IMR-90 (cell line): ENCODE measurements around the gene NEK9. TPM values are rescaled to one million over a fixed set of nuclear protein-coding genes. Genes with fewer than 3 reads are reported as not detected.

Experiments used
- ATAC-seq: fragments of 200-7000 bp; cut with Tn5 transposase; 2 replicates; pipeline ENCODE4 v1.9.1; 2020; ENCODE audit warnings: low read depth, mild to moderate bottlenecking, moderate library complexity
- BruUV-seq: library from RNA; stranded (reverse); fragments of 400-500 nt; replicated peaks from 2 replicates; lab custom pipeline; 2021; lab: Mats Ljungman, UMichigan
- CTCF ChIA-PET: fragments of 300-600 bp; formaldehyde crosslinking; extraction: SDS; loops from one replicate; lab custom pipeline; 2021; ENCODE audit warnings: antibody characterized with exemption; lab: Yijun Ruan, JAX
- POLR2A ChIA-PET: fragments of 300-600 bp; sonication (Branson Sonifier 250); formaldehyde crosslinking; loops from one replicate; lab custom pipeline; 2022; ENCODE audit warnings: antibody characterized with exemption; ENCODE audit not compliant: unreplicated experiment; lab: Charles Lee
- DNase-seq: peaks from one replicate; pipeline ENCODE4 v3.0.0; 2013
- H2AFZ ChIP-seq: replicated peaks from 2 replicates; pipeline ENCODE3; 2013; ENCODE audit warnings: low read length, mild to moderate bottlenecking; ENCODE audit not compliant: poor library complexity
- H2AK5ac ChIP-seq: 2 replicates; pipeline ENCODE4 v1.6.1; 2013; ENCODE audit warnings: low read depth, low read length, inconsistent platforms
- H2AK9ac ChIP-seq: replicated peaks from 2 replicates; pipeline ENCODE3; 2013; ENCODE audit warnings: mild to moderate bottlenecking, low read depth, low read length, moderate library complexity; ENCODE audit not compliant: poor library complexity
- H2BK120ac ChIP-seq: 2 replicates; pipeline ENCODE4 v1.6.1; 2013; ENCODE audit warnings: low read depth, low read length, inconsistent platforms
- H2BK15ac ChIP-seq: 3 replicates; pipeline ENCODE4 v1.6.1; 2013; ENCODE audit warnings: low read depth, low read length, inconsistent platforms
- H2BK20ac ChIP-seq: 2 replicates; pipeline ENCODE4 v1.6.1; 2013; ENCODE audit warnings: low read depth, mild to moderate bottlenecking, inconsistent platforms, low read length, moderate library complexity
- H2BK5ac ChIP-seq: 2 replicates; pipeline ENCODE4 v1.6.1; 2013; ENCODE audit warnings: mild to moderate bottlenecking, low read depth, low read length, inconsistent platforms; ENCODE audit not compliant: poor library complexity, severe bottlenecking
- H3K14ac ChIP-seq: replicated peaks from 2 replicates; pipeline ENCODE4 v1.6.1; 2013; ENCODE audit warnings: low read depth, low read length, inconsistent platforms
- H3K18ac ChIP-seq: 2 replicates; pipeline ENCODE4 v1.6.1; 2013; ENCODE audit warnings: low read depth, low read length, control low read depth
- H3K23ac ChIP-seq: 2 replicates; pipeline ENCODE4 v1.6.1; 2013; ENCODE audit warnings: low read depth, low read length, inconsistent platforms
- H3K27ac ChIP-seq: 2 replicates; pipeline ENCODE4 v1.5.1; 2013; ENCODE audit warnings: mild to moderate bottlenecking, control low read depth, low read length; ENCODE audit not compliant: insufficient read depth
- H3K27me3 ChIP-seq: 2 replicates; pipeline ENCODE4 v1.6.1; 2013; ENCODE audit warnings: low read length; ENCODE audit not compliant: control insufficient read depth, insufficient read depth
- H3K36me3 ChIP-seq: 2 replicates; pipeline ENCODE4 v1.6.1; 2013; ENCODE audit warnings: low read length, mixed read lengths; ENCODE audit not compliant: control insufficient read depth, insufficient read depth
- H3K4ac ChIP-seq: 2 replicates; pipeline ENCODE4 v1.6.1; 2013; ENCODE audit warnings: low read depth, low read length, inconsistent platforms
- H3K4me1 ChIP-seq: 2 replicates; pipeline ENCODE4 v1.6.1; 2013; ENCODE audit warnings: low read length, mixed read lengths; ENCODE audit not compliant: control insufficient read depth, insufficient read depth
- H3K4me2 ChIP-seq: 2 replicates; pipeline ENCODE4 v1.6.1; 2013; ENCODE audit warnings: low read depth, mild to moderate bottlenecking, control low read depth, low read length, moderate library complexity
- H3K4me3 ChIP-seq: 2 replicates; pipeline ENCODE4 v1.5.1; 2013; ENCODE audit warnings: low read depth, mild to moderate bottlenecking, control low read depth, low read length, moderate library complexity; ENCODE audit not compliant: insufficient read depth
- H3K56ac ChIP-seq: 2 replicates; pipeline ENCODE4 v1.6.1; 2013; ENCODE audit warnings: low read length, inconsistent platforms; ENCODE audit not compliant: insufficient read depth; ENCODE audit errors: extremely low read depth
- H3K79me1 ChIP-seq, 2 experiments: 2 replicates each; pipeline ENCODE4 v1.6.1; 2013; ENCODE audit warnings: low read length in 2 of 2, inconsistent platforms in 1 of 2, low read depth in 1 of 2
- H3K9ac ChIP-seq: 2 replicates; pipeline ENCODE4 v1.6.1; 2013; ENCODE audit warnings: low read depth, low read length, control low read depth
- H3K9me1 ChIP-seq: 2 replicates; pipeline ENCODE4 v1.6.1; 2013; ENCODE audit warnings: low read length, inconsistent platforms; ENCODE audit not compliant: insufficient read depth
- H3K9me3 ChIP-seq: 2 replicates; pipeline ENCODE4 v1.6.1; 2013; ENCODE audit warnings: low read length; ENCODE audit not compliant: control insufficient read depth, insufficient read depth
- H4K20me1 ChIP-seq: 2 replicates; pipeline ENCODE4 v1.6.1; 2013; ENCODE audit warnings: low read length, inconsistent platforms; ENCODE audit not compliant: insufficient read depth
- H4K5ac ChIP-seq: 2 replicates; pipeline ENCODE4 v1.6.1; 2013; ENCODE audit warnings: mild to moderate bottlenecking, low read depth, low read length, control low read depth
- H4K8ac ChIP-seq, 2 experiments: 2 replicates each; pipeline ENCODE4 v1.6.1; 2013; ENCODE audit warnings: low read depth in 2 of 2, low read length in 2 of 2, control low read depth in 1 of 2, inconsistent platforms in 1 of 2
- H4K91ac ChIP-seq: 2 replicates; pipeline ENCODE4 v1.6.1; 2013; ENCODE audit warnings: low read depth, low read length, inconsistent platforms; ENCODE audit not compliant: insufficient read depth
- BHLHE40 ChIP-seq: fragments of 150-350 bp; IDR thresholded peaks from 2 replicates; pipeline ENCODE4 v1.6.1; 2016; ENCODE audit warnings: mild to moderate bottlenecking, low read depth, low read length
- CEBPB ChIP-seq: IDR thresholded peaks from 2 replicates; pipeline ENCODE4 v1.6.1; 2012; ENCODE audit warnings: low read depth, low read length, improper control_type of control experiment
- CHD1 ChIP-seq: IDR thresholded peaks from 2 replicates; pipeline ENCODE4 v1.6.1; 2012; ENCODE audit warnings: low read depth, low read length, improper control_type of control experiment
- CTCF ChIP-seq: conservative IDR thresholded peaks from 2 replicates; pipeline ENCODE4 v1.5.1; 2012; ENCODE audit warnings: mild to moderate bottlenecking, low read depth, low read length, improper control_type of control experiment
- ELK1 ChIP-seq: fragments of 150-350 bp; IDR thresholded peaks from 2 replicates; pipeline ENCODE4 v1.6.1; 2016; ENCODE audit warnings: low read depth, mild to moderate bottlenecking, low read length, moderate library complexity, borderline replicate concordance
- FOS ChIP-seq: fragments of 150-350 bp; IDR thresholded peaks from 2 replicates; pipeline ENCODE4 v1.6.1; 2016; ENCODE audit warnings: low read depth, low read length
- MAZ ChIP-seq: IDR thresholded peaks from 2 replicates; pipeline ENCODE4 v1.6.1; 2012; ENCODE audit warnings: low read depth, mild to moderate bottlenecking, low read length, improper control_type of control experiment, moderate library complexity, borderline replicate concordance
- MXI1 ChIP-seq: IDR thresholded peaks from 2 replicates; pipeline ENCODE4 v1.6.1; 2012; ENCODE audit warnings: low read depth, mild to moderate bottlenecking, low read length, moderate library complexity, borderline replicate concordance
- NFE2L2 ChIP-seq: fragments of 150-350 bp; IDR thresholded peaks from 2 replicates; pipeline ENCODE4 v1.6.1; 2016; ENCODE audit warnings: low read depth, mild to moderate bottlenecking, low read length
- POLR2A ChIP-seq: IDR thresholded peaks from 2 replicates; pipeline ENCODE4 v1.6.1; 2012; ENCODE audit warnings: mild to moderate bottlenecking, low read depth, low read length
- RAD21 ChIP-seq: IDR thresholded peaks from 2 replicates; pipeline ENCODE4 v1.6.1; 2012; ENCODE audit warnings: low read length, improper control_type of control experiment
- RCOR1 ChIP-seq: IDR thresholded peaks from 2 replicates; pipeline ENCODE4 v1.6.1; 2012; ENCODE audit warnings: mild to moderate bottlenecking, low read length, improper control_type of control experiment; ENCODE audit not compliant: insufficient replicate concordance
- RFX5 ChIP-seq: IDR thresholded peaks from 2 replicates; pipeline ENCODE4 v1.8.0; 2012; ENCODE audit warnings: low read depth, mild to moderate bottlenecking, low read length, moderate library complexity
- SMC3 ChIP-seq: fragments of 150-350 bp; IDR thresholded peaks from 2 replicates; pipeline ENCODE4 v1.6.1; 2016; ENCODE audit warnings: low read depth, mild to moderate bottlenecking, antibody characterized with exemption, low read length, moderate library complexity
- WGBS, 2 experiments: methylation state at CpG; one replicate each; pipeline versions ENCODE4 v1.1.5 to v1.1.7; 2013; ENCODE audit warnings: missing lambda C conversion rate in 2 of 2; ENCODE audit not compliant: insufficient read length in 1 of 2; ENCODE audit errors: extremely low coverage in 2 of 2; 5-methylcytosine and 5-hydroxymethylcytosine counted together
- dilution Hi-C: fragments of 300-500 bp; cut with HindIII; formaldehyde crosslinking; loops from one replicate; pipeline ENCODE4 v1.14.3; 2018; ENCODE audit warnings: low sequenced_read_pairs; ENCODE audit not compliant: unreplicated experiment
- in situ Hi-C: fragments of 300-500 bp; cut with MboI; formaldehyde crosslinking; loops from 3 replicates; pipeline ENCODE4 v1.14.3; 2019; ENCODE audit warnings: low sequenced_read_pairs, inconsistent platforms, mixed read lengths
- intact Hi-C: fragments of 100-400 bp; cut with micrococcal nuclease; formaldehyde crosslinking; loops from 2 replicates; pipeline ENCODE4 v1.10.0; 2022
- polyA plus RNA-seq, 3 experiments: library from polyadenylated mRNA; depleted of rRNA; stranded (reverse); fragments of >200 nt; gene quantifications; 2 replicates each; pipeline ENCODE4 v1.2.3, GENCODE V29; 2012; ENCODE audit warnings: low replicate concordance in 1 of 3
- total RNA-seq: library from RNA; depleted of rRNA; stranded (reverse); fragments of >200 nt; gene quantifications from 2 replicates; pipeline ENCODE4 v1.2.3, GENCODE V29; 2012
- TF ChIP-seq, protein P1 (sequence below): fragments of 150-350 bp; IDR thresholded peaks from 2 replicates; pipeline ENCODE4 v1.6.1; 2017; ENCODE audit warnings: mild to moderate bottlenecking, antibody characterized with exemption, low read length, low read depth

Gene NEK9
- total and polyA plus RNA-seq, 2 of the 4 experiments (the other 2 are of a cell fraction): 22.9 to 23.2 TPM

DNA sequence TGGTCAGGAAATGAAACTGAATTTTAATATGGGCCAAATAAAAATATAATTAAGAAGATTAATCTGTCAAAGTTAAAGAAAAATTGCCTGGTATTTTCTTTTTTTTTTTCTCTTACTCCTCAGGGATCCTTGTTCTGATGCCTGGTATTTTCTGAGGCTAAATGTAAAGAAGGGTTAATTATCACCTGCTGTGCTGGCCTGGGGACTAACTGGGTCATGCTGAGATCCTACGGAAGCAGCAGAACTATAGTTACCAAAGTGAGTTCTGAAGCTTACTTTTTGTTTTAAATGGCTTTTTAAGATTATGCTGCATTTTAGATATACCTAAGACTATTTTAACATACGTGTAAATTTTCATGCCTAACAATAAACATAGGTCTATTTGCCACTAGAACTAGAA, 34.1 kb downstream of the NEK9 start:
- Histone ChIP-seq H4K91ac (no peak overlapping the region), H3K4me3 (no peak overlapping the region), H2BK15ac (no peak overlapping the region), H3K14ac (no peak overlapping the region), H3K4ac (no peak overlapping the region), H3K27ac (no peak overlapping the region), H3K27me3 (no peaks in the 10 kb centered on the region), H3K9me3 (no peaks in the 10 kb centered on the region), H3K4me1 (0 out of 2 replicates have a peak, but pooled peaks cover 3% of the 10 kb centered on the region), H3K36me3 (peaks cover 24% of the 10 kb centered on the region), H2AK9ac (no peak overlapping the region), H3K23ac (no peak overlapping the region), H4K8ac (no peak overlapping the region), H2AK5ac (no peak overlapping the region), H3K18ac (no peak overlapping the region), H4K5ac (no peak overlapping the region), H2BK20ac (no peak overlapping the region), H3K79me1 (peaks cover 0 to 3% of the 10 kb centered on the region in 2 experiments; a peak in 1 of 4 replicates), H3K56ac (no peak overlapping the region), H2BK120ac (no peak overlapping the region), H4K20me1 (no peaks in the 10 kb centered on the region), H3K4me2 (no peak overlapping the region), H3K9ac (no peak overlapping the region), H2AFZ (no peak overlapping the region), H2BK5ac (no peak overlapping the region), H3K9me1 (no peaks in the 10 kb centered on the region)
- dilution Hi-C loops (no loop called here), intact Hi-C loops (no loop called here), in situ Hi-C loops (no loop called here)
- ChIA-PET CTCF (interaction anchor here (0.6 to 0.7 kb wide), 2 partner anchors 10 to 104 kb away, joined by 3 read pairs; no protein-coding TSS in a partner anchor), POLR2A (no interaction called here)
- WGBS, 2 experiments: no CpG with 5 or more reads among the region's 2 CpGs
- ATAC-seq (no peak), DNase-seq (no peak)
- TF ChIP-seq CTCF (no peak), MAZ (no peak), ELK1 (no peak), RAD21 (no peak), MXI1 (no peak), POLR2A (no peak), CEBPB (no peak), BHLHE40 (no peak), CHD1 (no peak), SMC3 (no peak), FOS (no peak), NFE2L2 (no peak), RCOR1 (no peak), RFX5 (no peak)
- TF ChIP-seq, protein P1, sequence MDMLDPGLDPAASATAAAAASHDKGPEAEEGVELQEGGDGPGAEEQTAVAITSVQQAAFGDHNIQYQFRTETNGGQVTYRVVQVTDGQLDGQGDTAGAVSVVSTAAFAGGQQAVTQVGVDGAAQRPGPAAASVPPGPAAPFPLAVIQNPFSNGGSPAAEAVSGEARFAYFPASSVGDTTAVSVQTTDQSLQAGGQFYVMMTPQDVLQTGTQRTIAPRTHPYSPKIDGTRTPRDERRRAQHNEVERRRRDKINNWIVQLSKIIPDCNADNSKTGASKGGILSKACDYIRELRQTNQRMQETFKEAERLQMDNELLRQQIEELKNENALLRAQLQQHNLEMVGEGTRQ: no peak
- no TSS peak for BruUV-seq
